ENCODE data around the gene AEN.

DNA sequence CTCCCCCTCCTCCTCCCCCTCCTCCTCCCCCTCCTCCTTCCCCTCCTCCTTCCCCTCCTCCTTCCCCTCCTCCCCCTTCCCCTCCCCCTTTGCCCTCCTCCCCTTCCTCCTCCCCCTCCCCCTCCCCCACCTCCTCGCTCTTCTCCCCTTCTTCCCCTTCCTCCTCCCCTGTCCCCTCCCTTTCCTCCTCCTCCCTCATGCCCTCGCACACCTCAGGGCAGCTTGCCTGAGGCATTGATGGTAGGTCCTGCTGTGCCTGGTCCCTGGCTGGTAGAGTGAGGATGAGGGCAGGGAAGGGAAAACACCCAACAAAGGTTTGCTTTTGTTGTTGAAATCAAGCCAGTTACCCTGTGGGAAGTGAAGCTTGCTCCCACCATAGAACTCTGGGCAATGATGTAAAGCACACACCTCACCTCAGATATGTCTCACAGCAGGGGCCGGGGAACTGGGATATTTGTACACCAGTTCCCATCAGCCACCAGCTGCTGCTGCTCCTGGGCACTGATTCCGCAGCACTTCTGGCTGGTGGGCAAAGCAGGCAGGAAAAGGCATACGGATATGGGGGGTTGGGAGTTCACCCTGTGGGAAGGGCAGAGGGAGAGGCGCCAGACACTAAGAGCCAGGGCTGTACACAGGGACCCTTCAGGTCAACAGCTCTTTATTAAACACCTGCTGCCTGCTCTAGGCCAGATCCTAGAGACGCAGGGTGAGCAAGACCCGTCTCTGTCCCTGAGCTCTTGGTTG lies 31.5 kb downstream of the AEN start:
- no peak for TF ChIP-seq POLR2A (IDR thresholded peaks at IDR 0.05)
- TF ChIP-seq, protein P1, sequence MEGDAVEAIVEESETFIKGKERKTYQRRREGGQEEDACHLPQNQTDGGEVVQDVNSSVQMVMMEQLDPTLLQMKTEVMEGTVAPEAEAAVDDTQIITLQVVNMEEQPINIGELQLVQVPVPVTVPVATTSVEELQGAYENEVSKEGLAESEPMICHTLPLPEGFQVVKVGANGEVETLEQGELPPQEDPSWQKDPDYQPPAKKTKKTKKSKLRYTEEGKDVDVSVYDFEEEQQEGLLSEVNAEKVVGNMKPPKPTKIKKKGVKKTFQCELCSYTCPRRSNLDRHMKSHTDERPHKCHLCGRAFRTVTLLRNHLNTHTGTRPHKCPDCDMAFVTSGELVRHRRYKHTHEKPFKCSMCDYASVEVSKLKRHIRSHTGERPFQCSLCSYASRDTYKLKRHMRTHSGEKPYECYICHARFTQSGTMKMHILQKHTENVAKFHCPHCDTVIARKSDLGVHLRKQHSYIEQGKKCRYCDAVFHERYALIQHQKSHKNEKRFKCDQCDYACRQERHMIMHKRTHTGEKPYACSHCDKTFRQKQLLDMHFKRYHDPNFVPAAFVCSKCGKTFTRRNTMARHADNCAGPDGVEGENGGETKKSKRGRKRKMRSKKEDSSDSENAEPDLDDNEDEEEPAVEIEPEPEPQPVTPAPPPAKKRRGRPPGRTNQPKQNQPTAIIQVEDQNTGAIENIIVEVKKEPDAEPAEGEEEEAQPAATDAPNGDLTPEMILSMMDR (IDR thresholded peaks at IDR 0.05): no peak

All from right lobe of liver (tissue), 4 donors.